Stimulated activated CD4-positive, alpha-beta T cell treated with anti-CD3 and anti-CD28 coated beads, TNF-alpha, amount 100 ng/mL, for 48 hours (primary cell): ENCODE data around the gene ZMYND15.

Source experiments
- DNase-seq, 3 donors: peaks; one replicate each; pipeline ENCODE4 v3.0.0-alpha.2; 2020; ENCODE audit warnings: low read depth in 3 of 3

Gene ZMYND15

DNA sequence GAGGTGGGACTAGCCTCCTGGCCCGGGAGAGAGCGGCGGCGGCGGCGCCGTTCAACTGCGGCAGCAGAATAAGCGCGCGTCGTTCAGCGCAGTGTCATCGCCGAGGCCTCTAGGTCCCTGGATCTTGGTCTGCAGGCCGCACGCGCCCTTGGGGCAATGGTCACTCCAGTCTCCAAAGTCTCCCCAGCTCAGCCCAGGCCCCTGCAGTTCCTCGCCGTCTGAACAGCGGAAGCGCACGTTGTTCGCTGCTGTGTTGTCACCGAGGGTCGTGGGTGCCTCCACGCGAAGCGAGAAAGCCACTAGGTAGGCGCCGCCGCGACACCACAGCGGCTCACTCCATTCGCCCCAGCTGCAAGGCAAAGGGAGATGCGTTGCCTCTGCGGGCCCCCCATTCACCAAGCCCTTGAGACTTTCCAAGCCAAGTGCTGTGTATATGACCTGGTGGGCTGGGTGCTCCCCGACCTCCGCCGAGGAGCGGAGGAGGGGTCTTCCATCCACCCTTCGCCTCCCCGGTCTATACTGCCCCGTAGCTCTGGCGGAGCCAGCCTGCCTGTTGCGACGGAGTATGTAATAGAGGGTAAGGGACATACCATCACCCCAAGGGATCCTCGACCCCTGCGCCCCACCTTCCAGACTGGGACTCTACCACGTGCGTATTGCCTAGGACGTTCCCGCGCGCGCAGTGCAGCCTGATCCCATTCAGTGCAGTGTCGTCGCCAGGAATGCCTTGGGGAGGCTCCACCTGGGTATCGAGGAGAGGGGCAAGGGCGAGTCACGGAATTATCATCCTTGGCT lies 45.9 kb downstream of the ZMYND15 start:
- DNase-seq, result no peak

DNA sequence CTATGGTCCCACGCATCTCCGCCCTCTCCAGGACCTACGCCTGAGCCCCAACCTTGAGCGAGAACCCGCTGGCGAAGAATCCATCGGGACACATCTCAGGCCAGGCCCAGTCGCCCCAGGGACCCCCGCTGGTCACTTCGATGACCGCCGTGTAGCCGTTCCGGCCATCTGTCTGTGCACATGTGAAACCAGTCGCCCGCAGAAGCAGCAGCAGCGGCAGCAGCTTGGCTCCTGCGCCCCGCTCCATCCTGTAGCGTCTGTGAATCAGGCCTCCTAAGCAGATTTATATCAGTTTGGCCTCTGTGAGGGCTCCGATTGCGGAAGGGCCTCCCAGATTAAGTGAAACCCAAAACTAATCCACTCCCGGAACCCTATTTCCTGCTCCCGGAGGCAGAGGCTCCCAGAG lies 46.5 kb downstream of the ZMYND15 start, which contains the start of gene VMO1:
Gene VMO1, minus strand, starts transcription at position 259 of the 406 bp plus-strand sequence. Its CDS starts 12 bp downstream, at position 247.
- no peak for DNase-seq

- no peak for DNase-seq
Observed at GRCh38 chr17:4786516-4786915, 46.9 kb downstream of the ZMYND15 start.

DNA sequence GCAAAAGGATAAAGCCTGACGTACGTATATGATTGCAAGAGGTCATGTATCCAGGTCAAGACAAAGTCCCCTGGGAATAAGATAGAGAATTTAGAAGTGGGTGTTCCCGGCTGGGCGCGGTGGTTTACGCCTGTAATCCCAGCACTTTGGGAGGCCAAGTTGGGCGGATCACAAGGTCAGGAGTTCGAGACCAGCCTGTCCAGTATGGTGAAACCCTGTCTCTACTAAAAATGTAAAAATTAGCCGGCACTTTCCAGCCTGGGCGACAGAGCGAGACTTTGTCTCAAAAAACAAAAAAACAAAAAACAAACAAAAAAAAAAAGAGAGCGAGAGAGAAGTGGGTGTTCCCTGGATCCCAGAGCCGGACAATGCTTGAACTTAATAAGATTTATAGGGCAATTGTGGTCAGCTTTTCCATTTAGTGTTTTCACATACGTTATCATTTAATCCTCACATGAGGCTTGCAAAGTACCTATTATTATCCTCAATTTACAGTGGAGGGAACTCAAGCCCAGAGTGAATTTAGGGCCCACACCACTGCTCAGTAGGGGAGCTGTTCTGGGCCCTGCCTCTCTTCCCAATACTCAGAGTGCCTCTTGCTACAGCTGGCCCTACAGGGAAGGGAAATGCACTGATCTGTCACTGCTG lies 48.6 kb downstream of the ZMYND15 start:
- no peak for DNase-seq

GRCh38 chr17:4788807-4789700 lies 49.4 kb downstream of the ZMYND15 start, which contains the start of gene GLTPD2:
TSS of gene GLTPD2 (plus strand) at chr17:4788964. CDS start at chr17:4789012, 48 bp downstream.
- DNase-seq, result no peak

DNA sequence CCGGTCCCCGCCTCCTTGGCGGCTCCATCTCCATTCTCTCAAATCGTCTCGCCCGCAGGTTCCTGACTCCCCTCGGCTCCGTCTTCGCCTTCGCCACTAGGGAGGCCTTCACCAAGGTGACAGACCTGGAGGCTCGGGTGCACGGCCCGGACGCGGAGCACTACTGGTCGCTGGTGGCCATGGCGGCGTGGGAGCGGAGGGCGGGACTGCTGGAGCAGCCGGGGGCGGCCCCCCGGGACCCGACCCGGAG lies 50.0 kb downstream of the ZMYND15 start:
- DNase-seq, result no peak

- peak; percentile 61 to 72 (median 71) for DNase-seq
Observed at GRCh38 chr17:4789951-4790704, 50.5 kb downstream of the ZMYND15 start.

GRCh38 chr17:4790705-4791088 lies 51.1 kb downstream of the ZMYND15 start:
- no peak for DNase-seq

- no peak for DNase-seq
Observed at GRCh38 chr17:4795168-4795567, 55.5 kb downstream of the ZMYND15 start.
